Uterus (tissue), 2 donors: ENCODE measurements around the gene FMNL2.

Experiments used
- POLR2A ChIP-seq, 2 donors: fragments of 450-650 bp; IDR thresholded peaks; one replicate each; pipeline ENCODE4 v1.6.1; 2016; ENCODE audit warnings: antibody characterized with exemption in 2 of 2, mild to moderate bottlenecking in 1 of 2, moderate library complexity in 1 of 2
- TF ChIP-seq, protein P1 (sequence below), 4 experiments: fragments of 200-600 bp in 2 of 4; fragments of 450-650 bp in 2 of 4; sonication (generic) in 2 of 4; IDR thresholded peaks; one replicate each; pipeline ENCODE4 v1.5.1; 2016 to 2019; ENCODE audit warnings: antibody characterized with exemption in 4 of 4, mild to moderate bottlenecking in 2 of 4, moderate library complexity in 1 of 4

DNA sequence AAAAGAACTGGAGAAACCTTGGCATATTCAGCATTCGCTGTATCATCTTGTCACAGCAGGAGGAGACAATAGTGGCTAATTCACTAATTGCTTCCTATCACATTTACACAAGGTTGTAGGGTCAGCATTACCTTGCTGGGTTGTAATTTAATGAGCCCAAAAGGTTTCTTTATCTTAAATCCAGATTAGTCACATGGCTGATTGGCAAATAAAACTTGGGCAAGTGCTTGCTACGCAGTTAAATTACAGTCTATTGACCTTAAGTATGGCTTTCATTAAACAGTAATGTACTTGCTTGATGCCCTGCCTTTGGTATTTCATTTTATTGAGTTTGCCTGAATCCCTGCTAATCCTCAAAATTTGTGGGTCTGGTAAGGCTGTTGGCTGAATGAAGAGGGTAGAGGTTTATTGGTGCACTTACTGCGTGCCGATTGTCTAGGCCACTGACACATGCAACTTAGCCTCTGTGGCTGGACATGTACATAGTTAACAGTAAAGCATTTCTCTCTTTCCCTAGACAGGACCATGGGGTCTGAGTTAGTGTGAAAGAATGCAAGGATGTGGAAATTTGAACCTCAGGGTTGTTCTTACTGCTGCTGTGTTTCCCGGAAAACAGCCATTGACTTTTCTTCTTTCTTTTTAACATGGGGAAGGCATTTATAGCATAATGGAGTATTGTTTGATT lies 34.3 kb downstream of the FMNL2 start:
- TF ChIP-seq, protein P1, sequence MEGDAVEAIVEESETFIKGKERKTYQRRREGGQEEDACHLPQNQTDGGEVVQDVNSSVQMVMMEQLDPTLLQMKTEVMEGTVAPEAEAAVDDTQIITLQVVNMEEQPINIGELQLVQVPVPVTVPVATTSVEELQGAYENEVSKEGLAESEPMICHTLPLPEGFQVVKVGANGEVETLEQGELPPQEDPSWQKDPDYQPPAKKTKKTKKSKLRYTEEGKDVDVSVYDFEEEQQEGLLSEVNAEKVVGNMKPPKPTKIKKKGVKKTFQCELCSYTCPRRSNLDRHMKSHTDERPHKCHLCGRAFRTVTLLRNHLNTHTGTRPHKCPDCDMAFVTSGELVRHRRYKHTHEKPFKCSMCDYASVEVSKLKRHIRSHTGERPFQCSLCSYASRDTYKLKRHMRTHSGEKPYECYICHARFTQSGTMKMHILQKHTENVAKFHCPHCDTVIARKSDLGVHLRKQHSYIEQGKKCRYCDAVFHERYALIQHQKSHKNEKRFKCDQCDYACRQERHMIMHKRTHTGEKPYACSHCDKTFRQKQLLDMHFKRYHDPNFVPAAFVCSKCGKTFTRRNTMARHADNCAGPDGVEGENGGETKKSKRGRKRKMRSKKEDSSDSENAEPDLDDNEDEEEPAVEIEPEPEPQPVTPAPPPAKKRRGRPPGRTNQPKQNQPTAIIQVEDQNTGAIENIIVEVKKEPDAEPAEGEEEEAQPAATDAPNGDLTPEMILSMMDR (IDR thresholded peaks at IDR 0.05) = no peak
- no peak for TF ChIP-seq POLR2A (IDR thresholded peaks at IDR 0.05)
